Measurements from ENCODE around the gene WNT7B.

Gene WNT7B

DNA sequence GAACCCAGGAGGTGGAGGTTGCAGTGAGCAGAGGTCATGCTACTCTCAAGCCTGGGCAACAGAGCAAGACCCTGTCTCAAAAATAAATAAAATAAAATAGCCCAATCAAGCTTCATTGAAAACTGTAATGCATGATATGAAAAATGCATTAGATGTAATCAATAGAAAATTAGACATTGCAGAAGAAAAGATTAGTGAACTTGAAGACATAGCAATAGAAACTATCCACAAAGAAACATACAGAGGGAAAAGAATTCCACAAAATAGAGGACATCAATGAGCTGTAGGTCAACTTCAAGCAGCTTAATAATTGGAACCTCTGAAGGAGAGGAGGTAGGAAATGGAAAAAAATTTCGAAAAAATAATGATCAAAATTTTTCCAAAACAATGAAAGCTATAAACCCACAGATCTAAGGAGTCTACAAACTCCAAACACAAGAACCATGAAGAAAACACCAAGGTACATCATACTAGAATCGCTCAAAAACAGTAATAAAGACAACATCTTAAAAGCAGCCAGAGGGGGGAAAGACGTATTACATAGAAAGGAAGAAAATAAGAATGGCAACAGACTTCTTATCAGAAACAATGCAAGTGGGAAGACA is 104.2 kb downstream of the WNT7B start:
- DNase-seq (ENCODE audit: low read depth in 2 of 2) = no peak

DNA sequence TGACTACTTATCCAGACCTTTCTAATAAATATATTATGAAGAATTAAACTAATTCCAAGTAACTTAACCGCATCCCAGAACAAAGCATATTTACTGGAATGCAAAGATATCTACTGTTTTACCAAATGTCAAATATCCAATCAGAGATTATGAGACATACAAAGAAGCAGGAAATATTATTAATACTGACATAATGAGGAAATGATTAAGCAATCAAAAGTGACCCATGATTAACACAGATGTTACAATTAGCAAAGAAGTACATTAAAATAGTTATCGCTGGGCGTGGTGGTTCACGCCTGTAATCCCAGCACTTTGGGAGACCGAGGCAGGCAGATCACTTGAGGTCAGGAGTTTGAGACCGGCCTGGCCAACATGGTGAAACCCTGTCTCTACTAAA is 105.2 kb downstream of the WNT7B start:
- no peak for DNase-seq (ENCODE audit: low read depth in 2 of 2)
